GM19043 (cell line): ENCODE measurements around the gene TXNRD2.
"Not testable (repeated sequence)": the region's sequence is repeated elsewhere in the genome, so short reads cannot be mapped to it uniquely, and the experiment has no call there.

Experiments
- ATAC-seq: cut with Tn5 transposase; IDR thresholded peaks from one replicate; pipeline ENCODE4 v1.9.1; 2021; ENCODE audit warnings: low read depth; ENCODE audit not compliant: unreplicated experiment

TXNRD2 gene

GRCh38 chr22:19955241-19956128 lies 13.9 kb upstream of the TXNRD2 start:
- ATAC-seq = no peak

DNA sequence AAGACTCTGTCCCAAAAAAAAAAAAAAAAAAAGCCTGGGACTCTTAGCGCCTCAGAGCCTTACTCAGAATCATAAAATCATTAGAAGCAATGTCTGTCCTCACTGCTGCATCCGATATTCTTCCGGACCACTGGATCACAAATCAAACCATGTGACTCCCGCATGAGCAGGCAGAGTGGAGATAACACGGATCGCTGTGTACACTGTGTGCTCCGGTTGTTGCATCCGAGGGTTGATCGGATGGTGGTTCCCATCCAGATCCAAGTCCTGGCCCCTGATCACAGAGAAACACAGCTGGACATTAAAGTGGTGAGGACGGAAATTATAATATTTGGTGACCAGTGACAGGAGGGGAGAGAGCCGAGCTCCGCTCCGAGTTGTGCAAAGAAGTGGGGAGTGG lies 9.7 kb upstream of the TXNRD2 start:
- no peak for ATAC-seq

DNA sequence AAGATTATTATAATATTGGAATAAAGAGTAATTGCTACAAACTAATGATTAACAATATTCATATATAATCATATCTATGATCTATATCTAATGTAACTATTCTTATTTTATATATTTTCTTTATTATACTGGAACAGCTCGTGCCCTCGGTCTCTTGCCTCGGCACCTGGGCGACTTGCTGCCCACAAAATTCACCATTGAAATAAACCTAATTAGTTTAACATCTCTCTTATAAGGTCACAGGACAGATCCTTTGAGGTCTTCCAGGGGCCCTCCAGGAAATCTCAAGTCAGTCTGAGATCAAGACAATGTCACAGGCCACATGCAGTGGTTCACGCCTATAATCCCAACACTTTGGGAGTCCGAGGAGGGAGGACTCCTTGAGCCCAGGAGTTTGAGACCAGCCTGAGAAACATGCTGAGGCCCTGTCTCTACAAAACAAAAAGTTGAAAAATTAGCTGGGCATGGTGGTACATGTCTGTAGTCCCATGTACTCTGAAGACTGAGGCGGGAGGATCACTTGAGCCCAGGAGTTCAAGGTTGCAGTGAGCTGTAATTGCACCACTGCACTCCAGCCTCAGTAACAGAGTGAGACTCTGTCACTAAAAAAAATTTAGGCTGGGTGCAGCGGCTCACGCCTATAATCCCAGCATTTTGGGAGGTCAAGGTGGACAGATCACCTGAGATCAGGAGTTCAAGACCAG lies 6.6 kb upstream of the TXNRD2 start:
- no peak for ATAC-seq

- ATAC-seq = no peak
These were observed 1.7 kb upstream of the TXNRD2 start for GRCh38 chr22:19943082-19944026.

- no peak for ATAC-seq
These were observed 801 bp upstream of the TXNRD2 start for GRCh38 chr22:19942157-19943081.

DNA sequence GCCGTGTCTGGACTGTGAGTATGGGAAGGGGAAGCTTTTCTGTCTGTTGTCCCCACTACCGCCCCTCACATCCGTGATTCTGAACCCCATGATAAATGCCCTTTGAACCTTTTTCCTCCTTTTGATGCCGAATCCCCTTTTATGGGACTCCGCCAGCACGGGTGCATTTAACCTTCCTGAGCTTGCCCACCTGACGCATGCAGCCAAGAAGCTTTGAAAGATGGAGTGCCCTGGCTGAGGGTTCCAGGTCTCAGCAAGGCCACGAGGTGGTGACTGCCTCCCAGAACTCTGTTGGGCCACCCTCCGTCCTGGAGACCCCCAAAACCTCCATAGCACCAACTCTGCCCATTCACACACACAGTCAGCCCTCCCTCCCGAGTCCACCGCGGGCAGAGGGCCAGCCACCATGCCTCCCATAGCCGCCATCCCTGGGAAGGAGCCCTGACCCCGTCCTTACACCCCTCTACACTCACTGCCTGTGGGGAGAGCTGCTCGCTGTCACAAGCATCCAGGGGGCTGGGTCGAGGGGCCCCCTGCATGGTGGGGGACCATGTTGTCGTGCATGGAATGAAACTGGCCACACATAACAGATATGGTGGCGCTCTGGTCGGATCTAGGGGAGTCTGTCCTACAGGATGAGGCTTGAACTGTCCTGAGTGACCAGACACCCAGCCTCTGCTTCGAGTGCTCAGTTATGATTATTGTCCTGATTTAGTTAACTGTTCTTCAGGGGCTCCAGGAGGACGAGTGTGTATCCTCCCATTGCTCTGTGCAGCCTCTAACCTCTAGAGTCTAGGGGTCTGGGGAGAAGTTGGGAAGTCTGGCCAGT lies 868 bp downstream of the TXNRD2 start:
- no peak for ATAC-seq

- ATAC-seq = no peak
These were observed 3.8 kb downstream of the TXNRD2 start for GRCh38 chr22:19937616-19938473.

DNA sequence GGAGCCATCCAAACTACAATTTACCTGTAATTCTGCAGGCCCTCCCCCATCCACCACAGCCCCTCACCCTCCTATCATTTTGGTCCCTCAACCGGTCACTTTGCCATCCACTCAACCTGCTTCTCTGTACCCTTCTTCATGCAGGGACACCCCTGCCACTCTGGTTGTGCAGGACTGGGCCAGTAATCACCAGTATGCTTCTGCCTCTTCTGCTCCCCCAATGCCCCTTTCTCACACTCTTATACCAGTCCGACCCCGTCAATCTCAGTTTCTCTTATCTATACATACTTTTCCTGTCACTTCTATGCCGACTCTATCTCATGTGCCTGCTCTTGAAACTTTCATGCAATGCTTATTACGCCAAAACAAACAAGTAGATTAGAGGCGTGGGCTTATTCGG lies 5.1 kb downstream of the TXNRD2 start:
- ATAC-seq = no peak

DNA sequence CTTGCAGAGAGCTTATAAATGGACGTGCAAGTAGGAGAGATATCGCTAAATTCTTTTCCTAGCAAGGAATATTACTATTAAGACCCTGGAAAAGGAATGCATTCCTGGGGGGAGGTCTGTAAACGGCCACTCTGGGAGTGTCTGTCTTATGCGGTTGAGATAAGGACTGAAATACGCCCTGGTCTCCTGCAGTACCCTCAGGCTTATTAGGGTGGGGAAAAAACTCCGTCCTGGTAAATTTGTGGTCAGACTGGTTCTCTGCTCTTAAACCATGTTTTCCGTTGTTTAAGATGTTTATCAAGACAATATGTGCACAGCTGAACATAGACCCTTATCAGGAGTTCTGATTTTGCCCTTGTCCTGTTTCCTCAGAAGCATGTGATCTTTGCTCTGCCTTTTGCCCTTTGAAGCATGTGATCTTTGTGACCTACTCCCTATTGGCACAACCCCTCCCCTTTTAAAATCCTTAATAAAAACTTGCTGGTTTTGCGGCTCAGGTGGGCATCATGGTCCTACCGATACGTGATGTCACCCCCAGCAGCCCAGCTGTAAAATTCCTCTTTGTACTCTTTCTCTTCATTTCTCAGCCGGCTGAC lies 6.4 kb downstream of the TXNRD2 start:
- ATAC-seq = not testable (repeated sequence)

- ATAC-seq = no peak
These were observed 8.0 kb downstream of the TXNRD2 start for GRCh38 chr22:19933341-19934241.

DNA sequence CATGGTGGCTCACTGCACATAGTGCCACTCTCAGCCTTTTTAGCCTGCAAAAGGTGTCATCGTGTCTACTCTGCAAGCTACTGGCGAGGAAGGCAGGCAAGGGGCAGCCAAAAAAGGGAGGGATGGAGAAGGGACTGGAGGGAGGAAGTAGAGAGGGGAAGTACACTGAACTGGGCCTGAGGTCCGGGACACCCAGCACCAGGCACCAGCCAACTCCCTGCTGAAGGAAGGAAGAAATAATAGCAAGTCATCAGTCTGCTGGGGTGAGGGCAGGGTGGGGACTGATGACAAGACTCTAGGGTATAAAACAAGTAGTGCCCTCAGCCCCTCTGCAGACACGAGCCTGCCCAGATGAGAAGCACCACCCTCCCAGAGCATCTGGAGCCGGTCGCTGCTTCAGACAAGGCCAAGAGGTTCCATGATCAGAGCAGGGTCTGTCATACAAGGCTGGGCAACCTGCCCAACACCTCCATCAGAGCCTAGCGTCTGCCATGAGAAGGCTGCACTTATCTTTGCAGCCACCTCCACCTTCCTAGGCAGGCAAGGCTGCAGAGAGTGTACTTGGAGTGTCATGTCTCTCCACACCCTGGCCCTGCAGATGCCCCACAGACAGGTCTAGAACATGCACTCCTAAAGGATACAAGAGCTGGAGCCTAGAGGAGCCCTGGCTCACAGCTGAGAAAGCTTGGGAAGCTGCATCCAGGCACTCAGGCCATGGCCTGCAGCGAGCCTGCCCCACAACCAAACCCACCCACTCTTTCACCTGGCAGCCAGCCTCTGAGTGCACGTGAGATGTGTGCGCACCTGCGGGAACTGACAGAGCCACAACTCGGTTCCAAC lies 9.0 kb downstream of the TXNRD2 start:
- ATAC-seq = no peak

DNA sequence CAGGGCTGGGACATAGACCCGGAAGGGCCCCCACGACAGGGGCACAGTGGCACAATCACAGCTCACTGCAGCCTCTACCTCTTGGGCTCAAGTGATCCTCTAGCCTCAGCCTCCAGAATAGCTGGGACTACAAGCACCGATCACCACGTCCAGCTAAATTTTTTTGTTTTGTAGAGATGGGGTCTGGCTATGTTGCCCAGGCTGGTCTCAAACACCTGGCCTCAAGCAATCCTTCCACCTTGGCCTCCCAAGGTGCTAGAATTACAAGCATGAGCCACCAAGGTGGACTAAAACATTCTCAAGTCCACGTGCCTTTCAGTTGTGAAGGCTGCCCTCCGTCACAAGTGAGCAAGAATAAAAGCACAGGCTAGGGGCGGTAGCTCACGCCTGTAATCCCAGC lies 10.1 kb downstream of the TXNRD2 start:
- no peak for ATAC-seq

GRCh38 chr22:19930551-19931486 lies 10.8 kb downstream of the TXNRD2 start:
- ATAC-seq = no peak
